Endodermal cell (in vitro differentiated cells): ENCODE data around the gene PCP4. TPM values are rescaled to one million over a fixed set of nuclear protein-coding genes. Genes with fewer than 3 reads are reported as not detected.

ENCODE experiments used
- DNase-seq: peaks from one replicate; pipeline ENCODE4 v3.0.0-alpha.2; 2017
- H3K27ac ChIP-seq: 2 replicates; pipeline ENCODE4 v1.5.1; 2013; ENCODE audit warnings: mild to moderate bottlenecking, low read depth, low read length, moderate library complexity
- H3K27me3 ChIP-seq: 2 replicates; pipeline ENCODE4 v1.6.1; 2013; ENCODE audit warnings: mild to moderate bottlenecking, low read length, moderate library complexity; ENCODE audit not compliant: insufficient read depth, control insufficient read depth, poor library complexity, severe bottlenecking
- H3K36me3 ChIP-seq: 2 replicates; pipeline ENCODE4 v1.7.0; 2013; ENCODE audit warnings: mild to moderate bottlenecking, low read length, moderate library complexity; ENCODE audit not compliant: control insufficient read depth, insufficient read depth
- H3K4me1 ChIP-seq: one replicate; pipeline ENCODE4 v1.7.0; 2013; ENCODE audit warnings: low read length; ENCODE audit not compliant: control insufficient read depth, insufficient read depth
- H3K4me3 ChIP-seq: 2 replicates; pipeline ENCODE4 v1.5.1; 2013; ENCODE audit warnings: mild to moderate bottlenecking, low read length, moderate library complexity
- H3K9ac ChIP-seq: 2 replicates; pipeline ENCODE4 v1.6.1; 2013; ENCODE audit warnings: mild to moderate bottlenecking, low read length, moderate library complexity; ENCODE audit not compliant: poor library complexity, severe bottlenecking; ENCODE audit errors: extremely low read depth
- H3K9me3 ChIP-seq: 2 replicates; pipeline ENCODE4 v1.6.1; 2013; ENCODE audit warnings: mild to moderate bottlenecking, low read length, moderate library complexity; ENCODE audit not compliant: control insufficient read depth
- H3K27ac Mint-ChIP-seq: 2 replicates; pipeline ENCODE4 v1.8.0; 2020; ENCODE audit warnings: mixed read lengths
- H3K27me3 Mint-ChIP-seq: 2 replicates; pipeline ENCODE4 v1.8.0; 2021; ENCODE audit warnings: mild to moderate bottlenecking, mixed read lengths; ENCODE audit not compliant: insufficient read depth
- H3K36me3 Mint-ChIP-seq: 2 replicates; pipeline ENCODE4 v1.8.0; 2020; ENCODE audit warnings: low read depth, mixed read lengths
- H3K4me1 Mint-ChIP-seq: 2 replicates; pipeline ENCODE4 v1.8.0; 2020; ENCODE audit warnings: mixed read lengths
- H3K4me3 Mint-ChIP-seq: 2 replicates; pipeline ENCODE4 v1.8.0; 2020; ENCODE audit warnings: mild to moderate bottlenecking, moderate library complexity, mixed read lengths
- H3K9me3 Mint-ChIP-seq: 2 replicates; pipeline ENCODE4 v1.8.0; 2020; ENCODE audit warnings: mild to moderate bottlenecking, mixed read lengths
- WGBS, 2 experiments: methylation state at CpG; one replicate each; pipeline versions ENCODE4 v1.1.5 to v1.1.7; 2013; ENCODE audit warnings: missing lambda C conversion rate in 2 of 2, mixed read lengths in 1 of 2; ENCODE audit not compliant: insufficient coverage in 1 of 2, insufficient read length in 1 of 2; 5-methylcytosine and 5-hydroxymethylcytosine counted together
- total RNA-seq, 2 donors: library from RNA; stranded (reverse); fragmentation: NEBNext Ultra II Directional in 1 of 2; extraction: Animal tissue kit (Norgen Biotek cat#: 25700) in 1 of 2; gene quantifications; 2 replicates in 1 of 2; 3 replicates in 1 of 2; pipeline ENCODE4 v1.2.1, GENCODE V29; 2021
- TF ChIP-seq, protein P1 (sequence below): fragments of 200-600 bp; sonication (generic); conservative IDR thresholded peaks from 2 replicates; pipeline ENCODE4 v1.5.0; 2021; ENCODE audit warnings: antibody characterized with exemption, mild to moderate bottlenecking

Gene PCP4
- total RNA-seq, 2 donors from 2014 or later, result 0.44 TPM; not detected in 1

DNA sequence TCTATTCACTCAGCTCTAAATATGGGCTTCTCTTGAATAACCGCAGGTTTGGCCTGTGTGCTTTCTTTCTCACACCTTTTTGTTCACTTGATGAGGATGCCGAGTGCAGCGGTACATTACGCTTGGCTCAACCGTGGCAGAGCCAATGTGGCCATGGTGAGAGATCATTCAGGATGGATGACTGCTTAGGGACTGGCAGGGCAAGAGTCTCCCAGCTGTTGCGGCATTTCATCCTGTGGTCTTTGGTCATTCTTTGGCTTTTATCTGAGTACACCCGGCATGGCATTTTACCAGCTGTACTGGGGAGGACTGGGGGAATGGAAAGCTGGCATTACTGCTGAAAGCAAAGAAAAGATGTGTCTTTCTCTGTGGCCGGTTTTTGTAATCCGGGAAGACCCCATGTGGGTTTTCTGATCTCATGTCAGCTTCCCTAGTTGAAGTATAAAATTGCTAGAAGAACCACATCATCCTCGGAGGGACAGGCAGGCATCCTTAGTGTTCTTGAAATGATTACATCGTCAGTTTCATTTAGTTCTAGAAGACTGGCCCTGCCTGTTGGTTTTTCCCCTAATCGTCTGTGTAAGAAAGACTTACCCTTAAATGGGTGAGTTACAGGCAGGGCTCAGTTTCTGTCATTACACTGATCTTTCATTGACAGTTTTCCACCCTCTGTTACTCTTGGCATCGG, 15.1 kb downstream of the PCP4 start:
- H3K27ac ChIP-seq, result no peak overlapping the region
- H3K4me1 Mint-ChIP-seq, result no peaks in the 10 kb centered on the region
- H3K4me3 ChIP-seq, result no peak overlapping the region
- no peak overlapping the region for H3K9ac ChIP-seq
- no peaks in the 10 kb centered on the region for H3K9me3 ChIP-seq
- 87% methylated on average over 10 to 13 of the region's 13 CpGs for WGBS, 2 experiments
- no peaks in the 10 kb centered on the region for H3K9me3 Mint-ChIP-seq
- no peaks in the 10 kb centered on the region for H3K36me3 Mint-ChIP-seq
- H3K4me3 Mint-ChIP-seq, result no peak overlapping the region
- peaks cover 1% of the 10 kb centered on the region for H3K27me3 Mint-ChIP-seq
- no peak overlapping the region for H3K27ac Mint-ChIP-seq
- TF ChIP-seq, protein P1, sequence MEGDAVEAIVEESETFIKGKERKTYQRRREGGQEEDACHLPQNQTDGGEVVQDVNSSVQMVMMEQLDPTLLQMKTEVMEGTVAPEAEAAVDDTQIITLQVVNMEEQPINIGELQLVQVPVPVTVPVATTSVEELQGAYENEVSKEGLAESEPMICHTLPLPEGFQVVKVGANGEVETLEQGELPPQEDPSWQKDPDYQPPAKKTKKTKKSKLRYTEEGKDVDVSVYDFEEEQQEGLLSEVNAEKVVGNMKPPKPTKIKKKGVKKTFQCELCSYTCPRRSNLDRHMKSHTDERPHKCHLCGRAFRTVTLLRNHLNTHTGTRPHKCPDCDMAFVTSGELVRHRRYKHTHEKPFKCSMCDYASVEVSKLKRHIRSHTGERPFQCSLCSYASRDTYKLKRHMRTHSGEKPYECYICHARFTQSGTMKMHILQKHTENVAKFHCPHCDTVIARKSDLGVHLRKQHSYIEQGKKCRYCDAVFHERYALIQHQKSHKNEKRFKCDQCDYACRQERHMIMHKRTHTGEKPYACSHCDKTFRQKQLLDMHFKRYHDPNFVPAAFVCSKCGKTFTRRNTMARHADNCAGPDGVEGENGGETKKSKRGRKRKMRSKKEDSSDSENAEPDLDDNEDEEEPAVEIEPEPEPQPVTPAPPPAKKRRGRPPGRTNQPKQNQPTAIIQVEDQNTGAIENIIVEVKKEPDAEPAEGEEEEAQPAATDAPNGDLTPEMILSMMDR, result no peak
- H3K27me3 ChIP-seq, result no peaks in the 10 kb centered on the region
- no peak for DNase-seq
- H3K4me1 ChIP-seq, result no peaks in the 10 kb centered on the region
- no peaks in the 10 kb centered on the region for H3K36me3 ChIP-seq

DNA sequence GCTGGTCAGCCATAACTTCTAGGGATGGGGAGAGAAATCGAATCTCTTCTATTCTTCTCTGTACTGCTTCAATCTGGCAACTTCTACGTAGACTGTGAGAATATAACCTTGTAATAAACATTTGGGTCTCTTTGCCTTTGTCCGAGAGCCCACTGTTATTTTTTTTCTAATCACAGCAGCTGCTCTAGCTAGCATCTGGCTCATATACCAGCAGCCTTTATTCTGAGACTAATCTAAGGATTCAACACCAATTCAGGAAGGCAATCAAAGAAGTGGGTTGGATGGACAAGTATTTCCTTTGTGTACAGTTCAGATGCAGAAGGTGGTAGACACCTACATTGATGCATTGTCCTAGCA, 15.6 kb downstream of the PCP4 start:
- H3K36me3 Mint-ChIP-seq, result no peaks in the 10 kb centered on the region
- H3K4me1 Mint-ChIP-seq, result no peaks in the 10 kb centered on the region
- DNase-seq, result no peak
- WGBS, 2 experiments, result 83 to 92% methylated on average over 1 to 3 of the region's 3 CpGs
- H3K36me3 ChIP-seq, result no peaks in the 10 kb centered on the region
- no peaks in the 10 kb centered on the region for H3K27me3 ChIP-seq
- no peak overlapping the region for H3K27ac Mint-ChIP-seq
- no peak overlapping the region for H3K9ac ChIP-seq
- H3K4me3 ChIP-seq, result no peak overlapping the region
- no peaks in the 10 kb centered on the region for H3K9me3 ChIP-seq
- TF ChIP-seq, protein P1, result no peak
- H3K27ac ChIP-seq, result no peak overlapping the region
- H3K27me3 Mint-ChIP-seq, result peaks cover 1% of the 10 kb centered on the region
- H3K9me3 Mint-ChIP-seq, result no peaks in the 10 kb centered on the region
- no peaks in the 10 kb centered on the region for H3K4me1 ChIP-seq
- H3K4me3 Mint-ChIP-seq, result no peak overlapping the region

DNA sequence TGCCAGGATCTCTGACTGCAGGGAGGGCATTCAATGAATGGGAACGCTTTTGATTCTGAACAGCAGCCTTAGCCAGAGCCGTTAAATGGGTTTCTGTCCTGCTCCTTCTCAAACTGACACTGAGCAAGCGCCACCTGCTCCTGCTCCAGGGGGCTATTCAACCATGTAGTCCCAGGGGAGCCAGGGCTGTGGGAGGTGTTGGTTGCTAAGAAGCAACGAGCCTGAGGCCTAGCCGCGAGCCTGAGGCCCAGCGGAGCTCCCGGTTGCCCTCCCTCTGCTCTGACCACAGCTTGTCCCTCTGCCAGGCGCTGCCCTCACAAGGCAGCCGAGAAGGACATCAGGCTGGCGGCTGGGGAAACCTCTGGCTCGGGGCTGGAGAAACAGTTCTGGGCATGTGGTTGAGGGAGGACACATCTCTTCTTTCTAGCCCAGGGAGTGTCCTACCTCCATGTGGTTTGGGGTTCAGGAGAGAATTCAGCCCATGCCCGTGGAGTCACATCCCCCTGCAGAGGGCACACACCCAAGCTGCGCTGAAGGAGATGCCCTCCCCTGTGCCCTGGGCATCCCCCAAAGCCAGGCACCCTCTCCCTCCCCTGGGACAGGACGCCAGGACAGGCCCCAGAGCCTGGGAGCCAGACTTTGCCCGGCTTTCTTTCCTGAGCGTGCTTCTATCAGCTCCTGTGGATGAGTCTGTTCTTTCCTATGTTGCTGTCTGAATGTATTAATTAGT, 18.0 kb downstream of the PCP4 start:
- no peak overlapping the region for H3K27ac Mint-ChIP-seq
- no peaks in the 10 kb centered on the region for H3K36me3 Mint-ChIP-seq
- H3K4me1 Mint-ChIP-seq, result no peaks in the 10 kb centered on the region
- peaks cover under 1% of the 10 kb centered on the region for H3K27me3 Mint-ChIP-seq
- Histone ChIP-seq H3K27ac (peak overlapping the region; percentile 53), H3K27me3 (no peaks in the 10 kb centered on the region), H3K36me3 (no peaks in the 10 kb centered on the region), H3K9ac (no peak overlapping the region), H3K9me3 (no peaks in the 10 kb centered on the region), H3K4me1 (no peaks in the 10 kb centered on the region), H3K4me3 (no peak overlapping the region)
- H3K4me3 Mint-ChIP-seq, result no peak overlapping the region
- no peaks in the 10 kb centered on the region for H3K9me3 Mint-ChIP-seq
- DNase-seq, result no peak
- TF ChIP-seq, protein P1, result no peak
- 73 to 85% methylated on average over 8 to 17 of the region's 17 CpGs for WGBS, 2 experiments
